ENCODE results near the gene MBNL3.
"Not testable (repeated sequence)": the region's sequence is repeated elsewhere in the genome, so short reads cannot be mapped to it uniquely, and the experiment has no call there.

Gene MBNL3

DNA sequence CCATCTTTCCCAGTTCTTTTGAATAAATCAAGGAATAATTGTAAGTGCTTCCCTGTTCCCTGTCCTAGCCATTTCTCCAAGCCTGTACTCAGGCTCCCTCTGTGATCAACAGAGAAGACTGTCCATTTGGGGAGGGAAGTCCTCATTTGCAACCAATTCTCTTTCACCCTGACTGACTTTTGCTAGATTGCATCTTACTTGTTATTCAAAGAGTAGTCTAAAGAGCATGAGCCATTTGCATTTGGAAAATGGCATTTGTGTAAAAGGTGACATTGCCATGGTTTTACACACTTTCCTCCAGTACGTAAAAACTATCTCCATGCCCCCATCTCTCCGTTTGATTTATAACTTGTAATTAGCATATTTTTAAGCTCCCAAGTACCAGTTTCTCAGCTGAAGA is 110.6 kb downstream of the MBNL3 start:
- DNase-seq: no peak

GRCh38 chrX:132375941-132376340 is 112.9 kb downstream of the MBNL3 start:
- DNase-seq: no peak

GRCh38 chrX:132373610-132374009 is 115.2 kb downstream of the MBNL3 start:
- no peak for DNase-seq

- DNase-seq: no peak
Observed at GRCh38 chrX:132369617-132370326, 119.1 kb downstream of the MBNL3 start.

DNA sequence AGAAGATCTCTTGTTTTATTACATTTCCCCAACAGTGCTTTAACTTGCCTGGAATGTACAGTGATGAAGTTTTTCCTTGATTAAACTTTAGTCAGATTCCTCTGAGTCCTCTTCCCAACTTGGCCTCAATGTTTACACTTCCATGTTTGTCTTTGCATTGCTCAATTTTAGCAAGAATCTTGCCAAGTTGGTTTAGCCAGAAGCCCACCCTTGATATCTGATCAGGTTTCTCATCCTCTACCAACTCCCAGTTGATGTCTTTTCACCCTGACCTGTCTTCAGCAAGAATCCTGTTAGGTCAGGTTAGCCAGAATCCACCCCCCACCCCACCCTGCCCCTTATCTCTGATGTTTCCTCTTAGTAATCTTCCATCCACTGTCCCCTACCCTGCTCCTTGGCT is 120.9 kb downstream of the MBNL3 start:
- no peak for DNase-seq

DNA sequence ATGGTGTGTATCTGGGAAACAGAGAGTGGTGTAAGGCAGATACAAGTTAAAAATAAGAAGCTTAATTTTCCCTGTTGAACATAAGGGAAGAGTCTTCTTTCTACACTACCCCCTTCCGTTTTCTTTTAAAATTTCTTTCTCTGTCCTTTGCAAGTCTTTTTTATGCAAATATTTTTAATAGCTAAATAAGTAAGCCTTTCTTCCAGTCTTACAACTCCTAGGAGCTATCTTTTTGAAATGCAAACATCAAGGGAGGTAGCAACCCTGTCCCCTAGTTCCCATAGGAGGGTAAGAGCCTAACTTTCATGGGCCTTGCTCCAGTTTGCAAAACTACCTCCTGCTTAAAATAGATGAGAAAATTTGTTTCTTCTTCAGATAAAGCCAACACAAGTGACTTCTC is 121.5 kb downstream of the MBNL3 start:
- DNase-seq: no peak

GRCh38 chrX:132365490-132365889 is 123.3 kb downstream of the MBNL3 start:
- no peak for DNase-seq

DNA sequence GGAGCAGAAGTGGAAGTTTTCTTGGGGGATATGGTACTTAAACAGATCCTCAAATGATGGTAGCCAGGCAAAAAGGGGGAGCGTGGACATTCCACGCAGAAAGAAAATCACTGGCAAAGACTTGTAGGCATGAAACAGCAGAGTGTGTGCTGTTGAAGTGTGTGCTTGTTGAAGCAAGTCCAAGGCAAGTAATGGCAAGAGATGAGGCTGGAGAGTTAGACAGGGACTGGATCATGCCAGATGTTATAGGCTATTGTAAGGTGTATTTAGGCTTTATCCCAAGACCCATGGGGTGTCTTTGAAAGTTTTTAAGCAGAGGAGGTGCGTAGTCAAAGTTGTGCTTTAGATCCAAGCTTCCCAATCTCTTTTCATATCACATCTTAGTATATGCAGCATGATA is 124.5 kb downstream of the MBNL3 start:
- no peak for DNase-seq

GRCh38 chrX:132353430-132353829 is 135.4 kb downstream of the MBNL3 start:
- DNase-seq: no peak

DNA sequence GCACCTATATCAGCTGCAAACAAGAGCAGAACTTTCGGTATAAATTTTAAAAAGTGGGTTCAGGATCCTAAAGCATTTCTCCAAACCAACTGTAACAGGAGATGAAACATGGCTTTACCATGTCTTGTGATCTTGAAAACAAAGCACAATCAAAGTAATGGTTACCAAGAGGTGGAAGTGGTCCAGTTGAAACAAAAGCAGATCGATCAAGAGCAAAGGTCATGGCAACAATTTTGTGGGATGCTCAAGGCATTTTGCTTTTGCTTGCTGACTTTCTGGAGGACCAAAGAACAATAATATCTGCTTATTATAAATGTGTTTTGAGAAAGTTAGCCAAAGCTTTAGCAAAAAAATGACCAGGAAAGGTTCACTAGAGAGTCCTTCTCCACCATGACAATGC is 152.7 kb downstream of the MBNL3 start:
- no peak for DNase-seq

DNA sequence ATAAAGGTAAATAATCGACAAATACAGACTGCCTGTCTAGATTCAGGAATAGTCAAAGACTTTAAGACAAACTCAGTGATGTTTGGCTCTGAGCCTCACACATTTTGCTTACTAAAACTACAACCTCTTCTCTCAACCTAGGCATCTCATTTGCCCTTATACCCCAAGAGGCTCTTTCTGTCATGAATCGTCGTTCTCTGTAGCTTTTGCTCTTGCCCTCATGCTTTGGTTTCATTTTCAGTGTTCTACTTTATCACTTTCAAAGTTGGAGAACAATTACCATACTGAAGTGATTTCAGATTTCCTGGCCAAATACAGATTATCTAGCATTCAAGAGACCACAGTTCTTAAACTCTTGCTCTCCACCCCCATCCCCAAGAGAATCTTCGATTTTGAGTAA is 155.5 kb downstream of the MBNL3 start:
- DNase-seq: no peak

DNA sequence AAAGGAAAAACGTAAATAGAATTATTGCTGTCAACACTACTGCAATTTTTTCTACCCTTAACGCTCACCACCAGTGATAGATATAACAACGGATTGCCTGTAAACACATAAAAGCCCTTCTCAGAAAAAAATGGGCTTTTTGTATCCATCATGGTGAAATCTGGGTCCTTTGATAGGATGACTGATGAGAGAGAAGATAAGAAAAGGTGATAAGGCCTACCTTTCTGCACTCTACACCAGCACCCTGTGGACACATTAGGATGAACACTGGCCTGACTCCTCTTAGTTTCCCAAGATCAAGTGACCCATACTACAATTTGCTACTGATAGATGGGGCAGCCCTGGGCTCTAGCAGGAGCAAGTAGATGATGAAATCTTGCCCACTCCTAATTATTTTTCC is 157.3 kb downstream of the MBNL3 start:
- DNase-seq: no peak

DNA sequence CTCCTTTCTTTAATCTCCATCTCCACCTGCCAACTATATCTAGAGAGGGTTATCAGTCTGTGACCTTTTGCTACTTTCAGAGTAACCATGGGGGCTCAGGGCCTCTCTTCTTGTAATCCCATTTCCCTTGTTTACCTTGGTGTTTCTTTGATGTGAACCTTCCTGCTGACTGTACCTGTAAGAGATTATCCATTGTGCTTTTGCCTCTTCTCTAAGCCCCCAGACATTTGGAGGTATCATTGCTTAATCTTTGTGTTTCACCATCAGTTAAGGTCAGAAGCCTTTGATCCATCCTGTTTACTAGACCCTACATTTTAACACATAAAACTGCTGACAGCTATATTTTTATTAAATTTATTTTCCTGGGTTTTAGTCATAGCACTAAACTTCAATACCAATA is 157.8 kb downstream of the MBNL3 start:
- DNase-seq: no peak

- DNase-seq: no peak
Observed at GRCh38 chrX:132330156-132330729, 158.6 kb downstream of the MBNL3 start.

- not testable (repeated sequence) for DNase-seq
Observed at GRCh38 chrX:132326960-132327359, 161.9 kb downstream of the MBNL3 start.

Measured in amygdala (tissue), 56 donors.